ENCODE data around the gene TBXAS1. TPM values are rescaled to one million over a fixed set of nuclear protein-coding genes. Genes with fewer than 3 reads are reported as not detected.

Gene TBXAS1
- total RNA-seq, 1 donor from 2014 or later = 1.3 TPM

GRCh38 chr7:139981511-139981895 lies 152.4 kb downstream of the TBXAS1 start:
- no peak overlapping the region for H3K27ac Mint-ChIP-seq (ENCODE audit: unreplicated experiment)
- H3K9me3 Mint-ChIP-seq (ENCODE audit: unreplicated experiment) = no peaks in the 10 kb centered on the region
- H3K36me3 Mint-ChIP-seq (ENCODE audit: low read depth, unreplicated experiment) = no peaks in the 10 kb centered on the region
- H3K4me3 Mint-ChIP-seq (ENCODE audit: unreplicated experiment) = no peak overlapping the region
- H3K4me1 Mint-ChIP-seq (ENCODE audit: unreplicated experiment) = peaks cover 5% of the 10 kb centered on the region
- peaks cover 2% of the 10 kb centered on the region for H3K27me3 Mint-ChIP-seq (ENCODE audit: unreplicated experiment)
- no peak for TF ChIP-seq CTCF (IDR thresholded peaks at IDR 0.05; ENCODE audit: unreplicated experiment)
- DNase-seq (ENCODE audit: low spot score) = no peak

GRCh38 chr7:139982927-139983920 lies 154.2 kb downstream of the TBXAS1 start:
- H3K36me3 Mint-ChIP-seq (ENCODE audit: low read depth, unreplicated experiment) = no peaks in the 10 kb centered on the region

GRCh38 chr7:139984642-139985539 lies 155.8 kb downstream of the TBXAS1 start:
- no peak for TF ChIP-seq CTCF (IDR thresholded peaks at IDR 0.05; ENCODE audit: unreplicated experiment)
- Mint-ChIP-seq H3K27me3 (ENCODE audit: unreplicated experiment) (no peaks in the 10 kb centered on the region), H3K4me3 (ENCODE audit: unreplicated experiment) (no peak overlapping the region), H3K9me3 (ENCODE audit: unreplicated experiment) (no peaks in the 10 kb centered on the region), H3K36me3 (ENCODE audit: low read depth, unreplicated experiment) (no peaks in the 10 kb centered on the region), H3K4me1 (ENCODE audit: unreplicated experiment) (peaks cover 5% of the 10 kb centered on the region), H3K27ac (ENCODE audit: unreplicated experiment) (no peak overlapping the region)
- no peak for DNase-seq (ENCODE audit: low spot score)

More at GRCh38 chr7:139982927-139983920, 154.2 kb downstream of the TBXAS1 start:
- H3K9me3 Mint-ChIP-seq (ENCODE audit: unreplicated experiment) = no peaks in the 10 kb centered on the region
- no peak overlapping the region for H3K27ac Mint-ChIP-seq (ENCODE audit: unreplicated experiment)
- no peak overlapping the region for H3K4me3 Mint-ChIP-seq (ENCODE audit: unreplicated experiment)
- TF ChIP-seq CTCF (IDR thresholded peaks at IDR 0.05; ENCODE audit: unreplicated experiment) = no peak
- H3K27me3 Mint-ChIP-seq (ENCODE audit: unreplicated experiment) = peaks cover 2% of the 10 kb centered on the region
- no peak for DNase-seq (ENCODE audit: low spot score)
- peaks cover 5% of the 10 kb centered on the region for H3K4me1 Mint-ChIP-seq (ENCODE audit: unreplicated experiment)

- TF ChIP-seq CTCF (IDR thresholded peaks at IDR 0.05; ENCODE audit: unreplicated experiment) = no peak
- H3K36me3 Mint-ChIP-seq (ENCODE audit: low read depth, unreplicated experiment) = no peaks in the 10 kb centered on the region
- DNase-seq (ENCODE audit: low spot score) = no peak
- H3K9me3 Mint-ChIP-seq (ENCODE audit: unreplicated experiment) = no peaks in the 10 kb centered on the region
- H3K4me3 Mint-ChIP-seq (ENCODE audit: unreplicated experiment) = no peak overlapping the region
- no peaks in the 10 kb centered on the region for H3K4me1 Mint-ChIP-seq (ENCODE audit: unreplicated experiment)
- no peak overlapping the region for H3K27ac Mint-ChIP-seq (ENCODE audit: unreplicated experiment)
- H3K27me3 Mint-ChIP-seq (ENCODE audit: unreplicated experiment) = no peaks in the 10 kb centered on the region
Observed at GRCh38 chr7:139985811-139986210, 156.7 kb downstream of the TBXAS1 start.
